ENCODE results near the gene BOLA3. TPM values are rescaled to one million over a fixed set of nuclear protein-coding genes. Genes with fewer than 3 reads are reported as not detected.

The BOLA3 gene
- total RNA-seq, 1 experiment from 2014 or later = 69.7 TPM

- Histone ChIP-seq H3K27ac (ENCODE audit: low read length) (no peak overlapping the region), H3K4me3 (ENCODE audit: low read depth in 2 of 2, low read length in 2 of 2) (no peak overlapping the region), H3K36me3 (ENCODE audit: control insufficient read depth, insufficient read depth, low read length) (peaks cover 3% of the 10 kb centered on the region; the same call in 1 of the 2 replicates), H3K27me3 (ENCODE audit: control insufficient read depth, insufficient read depth, low read length) (no peaks in the 10 kb centered on the region), H3K4me1 (ENCODE audit: control insufficient read depth, insufficient read depth, low read length) (no peaks in the 10 kb centered on the region), H3K9me3 (ENCODE audit: control insufficient read depth, insufficient read depth, low read depth, low read length) (no peaks in the 10 kb centered on the region)
- BruUV-seq (replicated peaks) = no TSS peak
- ChIA-PET POLR2A (no interaction called here), CTCF (no interaction called here)
- no peak for DNase-seq (ENCODE audit: low read depth, low spot score)
- TF ChIP-seq TCF7L2 (IDR thresholded peaks at IDR 0.05; ENCODE audit: low read depth, low read length) (no peak), REST (IDR thresholded peaks at IDR 0.05; ENCODE audit: insufficient read depth in 1 of 2, low read depth in 2 of 2, low read length in 1 of 2) (no peak), POLR2AphosphoS5 (IDR thresholded peaks at IDR 0.05; ENCODE audit: low read depth, low read length) (no peak), CTCF (IDR thresholded peaks at IDR 0.05) (no peak), SIN3A (IDR thresholded peaks at IDR 0.05; ENCODE audit: borderline replicate concordance, insufficient read depth, low read depth, low read length) (no peak)
- ATAC-seq = no peak
- intact Hi-C loops (cut with micrococcal nuclease; ENCODE audit: unreplicated experiment) (no loop called here), in situ Hi-C loops (cut with HindIII; ENCODE audit: low pct_unique_long_range_greater_than_20kb, low sequenced_read_pairs) (no loop called here)
Measured at GRCh38 chr2:74099835-74100234, 47.9 kb downstream of the BOLA3 start.

- TF ChIP-seq CTCF (IDR thresholded peaks at IDR 0.05) = no peak
- TF ChIP-seq POLR2AphosphoS5 (IDR thresholded peaks at IDR 0.05; ENCODE audit: low read depth, low read length) = no peak
- no peak for TF ChIP-seq REST (IDR thresholded peaks at IDR 0.05; ENCODE audit: insufficient read depth in 1 of 2, low read depth in 2 of 2, low read length in 1 of 2)
- TF ChIP-seq TCF7L2 (IDR thresholded peaks at IDR 0.05; ENCODE audit: low read depth, low read length) = no peak
- no peak for TF ChIP-seq SIN3A (IDR thresholded peaks at IDR 0.05; ENCODE audit: borderline replicate concordance, insufficient read depth, low read depth, low read length)
- in situ Hi-C loops (cut with HindIII; ENCODE audit: low pct_unique_long_range_greater_than_20kb, low sequenced_read_pairs) = no loop called here
- no peaks in the 10 kb centered on the region for H3K4me1 ChIP-seq (ENCODE audit: control insufficient read depth, insufficient read depth, low read length)
- H3K4me3 ChIP-seq (ENCODE audit: low read depth in 2 of 2, low read length in 2 of 2) = no peak overlapping the region
- BruUV-seq (replicated peaks) = no TSS peak
- ChIA-PET CTCF (no interaction called here), POLR2A (no interaction called here)
- DNase-seq (ENCODE audit: low read depth, low spot score) (no peak), ATAC-seq (no peak)
- H3K27me3 ChIP-seq (ENCODE audit: control insufficient read depth, insufficient read depth, low read length) = no peaks in the 10 kb centered on the region
- H3K36me3 ChIP-seq (ENCODE audit: control insufficient read depth, insufficient read depth, low read length) = peaks cover 3% of the 10 kb centered on the region; the same call in 1 of the 2 replicates
- H3K9me3 ChIP-seq (ENCODE audit: control insufficient read depth, insufficient read depth, low read depth, low read length) = no peaks in the 10 kb centered on the region
- intact Hi-C loops (cut with micrococcal nuclease; ENCODE audit: unreplicated experiment) = no loop called here
- H3K27ac ChIP-seq (ENCODE audit: low read length) = no peak overlapping the region
Measured at GRCh38 chr2:74099271-74099670, 48.4 kb downstream of the BOLA3 start.
